ENCODE measurements around the gene ANKRD55. TPM values are rescaled to one million over a fixed set of nuclear protein-coding genes. Genes with fewer than 3 reads are reported as not detected.

Gene ANKRD55
- total and polyA plus RNA-seq, 2 donors (not counting 3 experiments of a cell fraction or from before 2014, with no cell fraction given): 1.4 to 2.1 TPM

DNA sequence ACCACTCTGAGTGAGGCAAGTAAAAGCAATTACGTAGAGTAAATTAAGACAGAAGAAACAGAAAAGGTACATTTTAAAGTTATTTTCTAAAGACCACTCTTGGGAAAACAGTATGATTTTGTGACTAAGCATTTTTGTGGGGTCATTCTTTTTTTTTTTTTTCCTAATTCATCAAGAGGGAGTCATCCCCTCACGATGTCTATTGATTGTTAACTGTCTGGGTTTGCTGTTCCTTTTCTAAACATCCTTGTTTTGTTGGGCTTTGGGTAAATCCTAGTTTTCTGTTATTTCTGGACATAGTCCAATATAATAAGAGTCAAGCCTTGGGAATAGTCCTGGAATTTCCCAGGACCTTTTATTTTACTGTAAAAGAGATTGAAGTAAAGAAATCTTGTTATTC, 63.8 kb downstream of the ANKRD55 start:
- Histone ChIP-seq H3K36me3 (ENCODE audit: control insufficient read depth in 2 of 2, extremely low read depth in 1 of 2, insufficient read depth in 2 of 2, low read length in 2 of 2) (no peaks in the 10 kb centered on the region), H3K4me1 (ENCODE audit: control insufficient read depth, extremely low read depth, insufficient read depth, low read length) (peaks cover 48% of the 10 kb centered on the region), H3K4me2 (ENCODE audit: insufficient read depth, low read length) (peak overlapping the region; percentile 32), H3K27me3 (ENCODE audit: control insufficient read depth in 2 of 2, insufficient read depth in 2 of 2, low read length in 2 of 2) (no peaks in the 10 kb centered on the region), H3K79me2 (ENCODE audit: control insufficient read depth, insufficient read depth, low read length) (no peaks in the 10 kb centered on the region), H2AFZ (ENCODE audit: low read depth, low read length) (no peak overlapping the region), H3K4me3 (replicated peaks in 1 of 3; ENCODE audit: insufficient read depth in 1 of 3, low read depth in 1 of 3, low read length in 3 of 3) (no peak overlapping the region), H3K27ac (ENCODE audit: insufficient read depth, low read depth, low read length) (peak overlapping the region; percentile 96), H3K9me1 (replicated peaks; ENCODE audit: control insufficient read depth, extremely low read depth, insufficient read depth, low read length) (no peaks in the 10 kb centered on the region), H3K9me3 (replicated peaks; ENCODE audit: control insufficient read depth, insufficient read depth, low read length) (no peaks in the 10 kb centered on the region), H3K9ac (replicated peaks; ENCODE audit: extremely low read depth, insufficient read depth, low read length) (peak overlapping the region; percentile 69), H4K20me1 (replicated peaks; ENCODE audit: control insufficient read depth, extremely low read depth, insufficient read depth, low read length) (no peaks in the 10 kb centered on the region)
- dilution Hi-C loops (cut with MboI; ENCODE audit: extremely low pct_ligation_motif_present, low sequenced_read_pairs): no loop called here
- intact Hi-C loops (cut with micrococcal nuclease): loop anchor here (1.0 kb wide), 2 partner anchors 21 to 46 kb away; no protein-coding TSS in a partner anchor
- FAIRE-seq: peak; percentile 62
- POLR2A ChIA-PET: no interaction called here
- CTCF ChIA-PET: interaction anchor here (1.3 to 2.1 kb wide), 3 partner anchors 29 to 233 kb away, joined by 4 to 5 read pairs (median 4); no protein-coding TSS in a partner anchor
- TF ChIP-seq FOS (IDR thresholded peaks at IDR 0.05; ENCODE audit: borderline replicate concordance, insufficient read depth, low read length) (peak; percentile 83), POLR2AphosphoS5 (IDR thresholded peaks at IDR 0.05; ENCODE audit: insufficient read depth, low read depth, low read length) (peak; percentile 71), JUN (IDR thresholded peaks at IDR 0.05; ENCODE audit: borderline replicate concordance, insufficient read depth, insufficient read length, low read depth) (peak; percentile 70), GATA2 (IDR thresholded peaks at IDR 0.05; ENCODE audit: insufficient read depth, insufficient read length, low read depth, low read length) (peak; percentile 65)
- TF ChIP-seq, protein P1, sequence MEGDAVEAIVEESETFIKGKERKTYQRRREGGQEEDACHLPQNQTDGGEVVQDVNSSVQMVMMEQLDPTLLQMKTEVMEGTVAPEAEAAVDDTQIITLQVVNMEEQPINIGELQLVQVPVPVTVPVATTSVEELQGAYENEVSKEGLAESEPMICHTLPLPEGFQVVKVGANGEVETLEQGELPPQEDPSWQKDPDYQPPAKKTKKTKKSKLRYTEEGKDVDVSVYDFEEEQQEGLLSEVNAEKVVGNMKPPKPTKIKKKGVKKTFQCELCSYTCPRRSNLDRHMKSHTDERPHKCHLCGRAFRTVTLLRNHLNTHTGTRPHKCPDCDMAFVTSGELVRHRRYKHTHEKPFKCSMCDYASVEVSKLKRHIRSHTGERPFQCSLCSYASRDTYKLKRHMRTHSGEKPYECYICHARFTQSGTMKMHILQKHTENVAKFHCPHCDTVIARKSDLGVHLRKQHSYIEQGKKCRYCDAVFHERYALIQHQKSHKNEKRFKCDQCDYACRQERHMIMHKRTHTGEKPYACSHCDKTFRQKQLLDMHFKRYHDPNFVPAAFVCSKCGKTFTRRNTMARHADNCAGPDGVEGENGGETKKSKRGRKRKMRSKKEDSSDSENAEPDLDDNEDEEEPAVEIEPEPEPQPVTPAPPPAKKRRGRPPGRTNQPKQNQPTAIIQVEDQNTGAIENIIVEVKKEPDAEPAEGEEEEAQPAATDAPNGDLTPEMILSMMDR (IDR thresholded peaks at IDR 0.05; ENCODE audit: extremely low read depth in 1 of 2, insufficient read depth in 1 of 2, low read depth in 1 of 2, low read length in 2 of 2): no peak
- BruUV-seq (replicated peaks): no TSS peak
- DNase-seq (ENCODE audit: low read depth, low spot score): peak; percentile 95

DNA sequence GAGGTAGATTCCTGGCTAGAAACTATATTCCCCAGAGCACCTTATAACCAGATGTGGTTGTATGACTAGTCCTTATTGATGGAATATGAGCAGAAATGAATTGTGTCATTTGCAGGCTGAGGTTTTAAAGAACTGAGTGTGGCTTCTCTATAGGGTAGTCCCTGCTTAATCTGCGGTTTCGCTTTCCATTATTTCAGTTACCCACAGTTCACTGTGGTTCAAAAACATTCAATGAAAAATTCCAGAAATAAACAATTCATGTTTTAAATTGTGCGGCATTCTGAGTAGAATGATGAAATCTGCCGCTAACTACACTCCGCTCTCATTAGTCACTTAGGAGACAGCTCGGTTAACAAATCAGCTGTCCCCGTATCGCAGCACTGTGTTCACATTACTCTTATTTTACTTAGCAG, 65.1 kb downstream of the ANKRD55 start:
- Histone ChIP-seq H3K4me3 (replicated peaks in 1 of 3; ENCODE audit: insufficient read depth in 1 of 3, low read depth in 1 of 3, low read length in 3 of 3) (no peak overlapping the region), H3K36me3 (ENCODE audit: control insufficient read depth in 2 of 2, extremely low read depth in 1 of 2, insufficient read depth in 2 of 2, low read length in 2 of 2) (no peaks in the 10 kb centered on the region), H4K20me1 (replicated peaks; ENCODE audit: control insufficient read depth, extremely low read depth, insufficient read depth, low read length) (no peaks in the 10 kb centered on the region), H3K4me1 (ENCODE audit: control insufficient read depth, extremely low read depth, insufficient read depth, low read length) (peaks cover 53% of the 10 kb centered on the region), H3K27me3 (ENCODE audit: control insufficient read depth in 2 of 2, insufficient read depth in 2 of 2, low read length in 2 of 2) (no peaks in the 10 kb centered on the region), H3K4me2 (ENCODE audit: insufficient read depth, low read length) (no peak overlapping the region), H3K9me3 (replicated peaks; ENCODE audit: control insufficient read depth, insufficient read depth, low read length) (no peaks in the 10 kb centered on the region), H3K79me2 (ENCODE audit: control insufficient read depth, insufficient read depth, low read length) (no peaks in the 10 kb centered on the region), H3K9me1 (replicated peaks; ENCODE audit: control insufficient read depth, extremely low read depth, insufficient read depth, low read length) (no peaks in the 10 kb centered on the region), H3K9ac (replicated peaks; ENCODE audit: extremely low read depth, insufficient read depth, low read length) (no peak overlapping the region), H2AFZ (ENCODE audit: low read depth, low read length) (no peak overlapping the region), H3K27ac (ENCODE audit: insufficient read depth, low read depth, low read length) (peak overlapping the region; percentile 96)
- FAIRE-seq: no peak
- ChIA-PET CTCF (interaction anchor here (1.9 kb wide), 1 partner anchor 232 kb away, joined by 5 read pairs; no protein-coding TSS in a partner anchor), POLR2A (no interaction called here)
- BruUV-seq (replicated peaks): no TSS peak
- no peak for TF ChIP-seq JUN (IDR thresholded peaks at IDR 0.05; ENCODE audit: borderline replicate concordance, insufficient read depth, insufficient read length, low read depth)
- TF ChIP-seq, protein P2, sequence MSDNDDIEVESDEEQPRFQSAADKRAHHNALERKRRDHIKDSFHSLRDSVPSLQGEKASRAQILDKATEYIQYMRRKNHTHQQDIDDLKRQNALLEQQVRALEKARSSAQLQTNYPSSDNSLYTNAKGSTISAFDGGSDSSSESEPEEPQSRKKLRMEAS (IDR thresholded peaks at IDR 0.05; ENCODE audit: insufficient read depth, insufficient read length): no peak
- no peak for TF ChIP-seq FOS (IDR thresholded peaks at IDR 0.05; ENCODE audit: borderline replicate concordance, insufficient read depth, low read length)
- TF ChIP-seq, protein P1 (IDR thresholded peaks at IDR 0.05; ENCODE audit: extremely low read depth in 1 of 2, insufficient read depth in 1 of 2, low read depth in 1 of 2, low read length in 2 of 2): no peak
- no peak for TF ChIP-seq EZH2 (IDR thresholded peaks at IDR 0.05; ENCODE audit: borderline replicate concordance, low read depth, low read length, severe bottlenecking)
- TF ChIP-seq GATA2 (IDR thresholded peaks at IDR 0.05; ENCODE audit: insufficient read depth, insufficient read length, low read depth, low read length): no peak
- no peak for TF ChIP-seq POLR2AphosphoS5 (IDR thresholded peaks at IDR 0.05; ENCODE audit: insufficient read depth, low read depth, low read length)
- DNase-seq (ENCODE audit: low read depth, low spot score): no peak
- dilution Hi-C loops (cut with MboI; ENCODE audit: extremely low pct_ligation_motif_present, low sequenced_read_pairs): no loop called here
- intact Hi-C loops (cut with micrococcal nuclease): no loop called here

All from endothelial cell of umbilical vein (primary cell).